HL-60 (cell line): ENCODE results near the gene ADGRG1.

ENCODE experiments used
- CTCF ChIP-seq: IDR thresholded peaks from one replicate; pipeline ENCODE4 v1.5.1; 2011; ENCODE audit warnings: low read length, control low read depth, inconsistent platforms; ENCODE audit not compliant: insufficient read depth
- GABPA ChIP-seq: IDR thresholded peaks from 2 replicates; pipeline ENCODE4 v1.6.1; 2012; ENCODE audit warnings: low read depth
- POLR2AphosphoS5 ChIP-seq: IDR thresholded peaks from 2 replicates; pipeline ENCODE4 v1.6.1; 2012; ENCODE audit warnings: low read depth

GRCh38 chr16:57697896-57698537, 69.6 kb downstream of the ADGRG1 start:
- TF ChIP-seq CTCF (no peak), POLR2AphosphoS5 (no peak), GABPA (no peak)
